Esophagus muscularis mucosa (tissue), 4 donors: Measurements from ENCODE around the gene RABL6. TPM values are rescaled to one million over a fixed set of nuclear protein-coding genes. Genes with fewer than 3 reads are reported as not detected.
A peak's percentile ranks its signal among the peaks of the same experiment; 100 is the strongest.

Source experiments
- DNase-seq: peaks from one replicate; pipeline ENCODE4 v3.0.0-alpha.2; 2017; ENCODE audit errors: extremely low spot score
- H3K27ac ChIP-seq, 4 donors: fragments of 200-600 bp; sonication (generic); replicated peaks in 1 of 4; 1 replicate in 3 of 4; 2 replicates in 1 of 4; pipeline ENCODE4 v1.5.1; 2016 to 2019; ENCODE audit warnings: mild to moderate bottlenecking in 1 of 4
- H3K27me3 ChIP-seq, 4 donors: fragments of 200-600 bp; sonication (generic); one replicate each; pipeline versions ENCODE4 v1.5.1 to v1.6.0; 2016 to 2019
- H3K36me3 ChIP-seq, 4 donors: fragments of 200-600 bp; sonication (generic); one replicate each; pipeline ENCODE4 v1.5.1; 2016 to 2019
- H3K4me1 ChIP-seq, 4 donors: fragments of 200-600 bp; sonication (generic); one replicate each; pipeline ENCODE4 v1.5.1; 2016 to 2019
- H3K4me3 ChIP-seq, 4 donors: fragments of 200-600 bp; sonication (generic); 1 replicate in 2 of 4; 2 replicates in 2 of 4; pipeline ENCODE4 v1.5.1; 2016 to 2019; ENCODE audit warnings: mild to moderate bottlenecking in 4 of 4, moderate library complexity in 1 of 4
- H3K9me3 ChIP-seq, 4 donors: fragments of 200-600 bp; sonication (generic); 1 replicate in 3 of 4; 2 replicates in 1 of 4; pipeline ENCODE4 v1.5.1; 2016 to 2019
- EP300 ChIP-seq: sonication (generic); formaldehyde crosslinking; IDR thresholded peaks from one replicate; pipeline ENCODE4 v1.6.1; 2017; ENCODE audit warnings: antibody characterized with exemption
- POLR2A ChIP-seq: fragments of 450-650 bp; IDR thresholded peaks from one replicate; pipeline ENCODE4 v1.6.1; 2017; ENCODE audit warnings: antibody characterized with exemption, moderate library complexity, mild to moderate bottlenecking, low read depth
- POLR2AphosphoS5 ChIP-seq, 2 donors: sonication (generic); formaldehyde crosslinking; IDR thresholded peaks; one replicate each; pipeline ENCODE4 v1.6.1; 2017; ENCODE audit warnings: antibody characterized with exemption in 2 of 2
- WGBS: methylation state at CpG from one replicate; pipeline ENCODE4 v1.1.5; 2018; 5-methylcytosine and 5-hydroxymethylcytosine counted together
- intact Hi-C: fragments of 100-400 bp; cut with DNase I; formaldehyde crosslinking; loops from one replicate; pipeline ENCODE4 v1.15.1; 2023
- total RNA-seq, 4 donors: library from RNA; depleted of rRNA; stranded (reverse); fragments of >200 nt; gene quantifications; one replicate each; pipeline versions ENCODE4 v1.1.0 to v1.2.1, GENCODE V29; 2016
- TF ChIP-seq, protein P1 (sequence below), 3 experiments: fragments of 200-600 bp in 2 of 3; fragments of 450-650 bp in 1 of 3; sonication (generic) in 2 of 3; IDR thresholded peaks; one replicate each; pipeline ENCODE4 v1.5.1; 2017 to 2019; ENCODE audit warnings: antibody characterized with exemption in 3 of 3, mild to moderate bottlenecking in 2 of 3, moderate library complexity in 1 of 3

Gene RABL6
- total RNA-seq, 4 donors from 2014 or later = 56.3 to 110 (median 83.0) TPM

DNA sequence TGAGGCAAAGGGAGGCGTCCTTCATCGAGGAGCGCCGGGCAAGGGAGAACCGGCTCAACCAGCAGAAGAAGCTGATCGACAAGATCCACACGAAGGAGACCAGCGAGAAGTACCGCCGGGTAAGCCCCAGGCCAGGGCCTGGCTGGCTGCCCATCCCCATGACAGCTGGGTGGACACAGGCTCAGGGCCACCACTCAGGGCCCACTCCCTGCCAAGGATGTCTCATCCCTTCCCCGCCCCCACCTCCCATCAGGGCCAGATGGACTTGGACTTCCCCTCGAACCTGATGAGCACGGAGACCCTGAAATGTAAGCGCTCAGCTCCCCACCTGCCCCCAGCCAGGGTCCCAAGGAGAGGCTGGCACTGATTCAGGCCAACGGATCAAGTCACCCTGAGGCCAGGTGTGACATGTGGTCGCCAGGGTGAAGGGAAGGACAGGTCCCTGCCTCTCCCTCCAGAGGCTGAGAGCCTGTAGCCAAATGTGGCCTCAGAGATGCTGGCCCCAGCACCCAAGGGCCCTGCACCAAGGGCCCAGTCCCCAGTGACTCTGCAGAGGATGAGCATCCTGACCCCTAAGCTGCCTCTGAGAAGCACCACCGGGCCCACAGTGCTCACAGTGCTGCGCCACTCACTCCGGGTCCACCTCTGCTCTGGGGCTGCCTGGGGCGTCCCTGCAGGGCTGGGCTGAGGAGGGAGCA lies 3.1 kb upstream of the RABL6 start:
- Histone ChIP-seq H3K36me3 (peaks cover 0 to 14% (median 5%) of the 10 kb centered on the region in 4 donors), H3K9me3 (no peaks in the 10 kb centered on the region), H3K27me3 (peaks cover 2 to 35% (median 24%) of the 10 kb centered on the region in 4 donors), H3K4me3 (no peak overlapping the region), H3K27ac (no peak overlapping the region), H3K4me1 (peaks cover 39 to 51% (median 46%) of the 10 kb centered on the region in 4 donors)
- 92% methylated on average over 2 of the region's 20 CpGs for WGBS
- intact Hi-C loops = loop anchor here (5.0 kb wide), 1 partner anchor 43 kb away; the partner anchor contains the start of gene PHPT1
- no peak for TF ChIP-seq POLR2A
- no peak for TF ChIP-seq POLR2AphosphoS5 (IDR thresholded peaks at IDR 0.05)
- TF ChIP-seq EP300 = no peak
- TF ChIP-seq, protein P1, sequence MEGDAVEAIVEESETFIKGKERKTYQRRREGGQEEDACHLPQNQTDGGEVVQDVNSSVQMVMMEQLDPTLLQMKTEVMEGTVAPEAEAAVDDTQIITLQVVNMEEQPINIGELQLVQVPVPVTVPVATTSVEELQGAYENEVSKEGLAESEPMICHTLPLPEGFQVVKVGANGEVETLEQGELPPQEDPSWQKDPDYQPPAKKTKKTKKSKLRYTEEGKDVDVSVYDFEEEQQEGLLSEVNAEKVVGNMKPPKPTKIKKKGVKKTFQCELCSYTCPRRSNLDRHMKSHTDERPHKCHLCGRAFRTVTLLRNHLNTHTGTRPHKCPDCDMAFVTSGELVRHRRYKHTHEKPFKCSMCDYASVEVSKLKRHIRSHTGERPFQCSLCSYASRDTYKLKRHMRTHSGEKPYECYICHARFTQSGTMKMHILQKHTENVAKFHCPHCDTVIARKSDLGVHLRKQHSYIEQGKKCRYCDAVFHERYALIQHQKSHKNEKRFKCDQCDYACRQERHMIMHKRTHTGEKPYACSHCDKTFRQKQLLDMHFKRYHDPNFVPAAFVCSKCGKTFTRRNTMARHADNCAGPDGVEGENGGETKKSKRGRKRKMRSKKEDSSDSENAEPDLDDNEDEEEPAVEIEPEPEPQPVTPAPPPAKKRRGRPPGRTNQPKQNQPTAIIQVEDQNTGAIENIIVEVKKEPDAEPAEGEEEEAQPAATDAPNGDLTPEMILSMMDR (IDR thresholded peaks at IDR 0.05) = no peak
- DNase-seq = no peak

DNA sequence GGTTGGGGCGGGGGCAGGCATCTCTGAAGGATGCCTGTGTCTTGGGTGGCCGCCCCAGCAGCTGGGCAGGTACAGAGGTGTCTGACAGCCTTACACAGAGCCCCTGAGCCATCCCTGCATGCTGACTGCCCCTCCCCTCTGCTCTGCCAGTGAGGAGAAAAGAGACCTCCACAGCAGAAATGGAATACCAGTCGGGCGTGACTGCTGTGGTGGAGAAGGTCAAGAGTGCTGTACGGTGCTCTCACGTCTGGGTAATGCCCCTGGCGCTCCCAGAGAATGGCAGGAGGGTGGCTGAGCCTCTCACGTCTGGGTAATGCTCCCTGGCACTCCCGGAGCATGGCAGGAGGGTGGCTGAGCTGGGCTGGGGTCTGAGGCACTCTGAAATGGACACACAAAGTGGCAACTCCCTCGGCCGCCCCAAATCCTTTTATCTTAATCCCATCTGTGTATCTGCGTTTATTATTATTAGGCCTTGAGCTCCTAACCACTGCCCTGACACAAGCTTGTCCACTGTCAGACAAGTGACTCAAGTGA lies 2.5 kb upstream of the RABL6 start:
- TF ChIP-seq POLR2A (no peak), EP300 (no peak), POLR2AphosphoS5 (IDR thresholded peaks at IDR 0.05) (no peak)
- TF ChIP-seq, protein P1 (IDR thresholded peaks at IDR 0.05) = no peak
- Histone ChIP-seq H3K27ac (no peak overlapping the region), H3K36me3 (peaks cover 0 to 14% (median 6%) of the 10 kb centered on the region in 4 donors), H3K27me3 (peaks cover 0 to 28% (median 18%) of the 10 kb centered on the region in 4 donors), H3K4me3 (no peak overlapping the region), H3K9me3 (no peaks in the 10 kb centered on the region), H3K4me1 (peaks cover 39 to 51% (median 46%) of the 10 kb centered on the region in 4 donors)
- WGBS = 86% methylated on average over 11 of the region's 12 CpGs
- intact Hi-C loops = no loop called here
- no peak for DNase-seq

DNA sequence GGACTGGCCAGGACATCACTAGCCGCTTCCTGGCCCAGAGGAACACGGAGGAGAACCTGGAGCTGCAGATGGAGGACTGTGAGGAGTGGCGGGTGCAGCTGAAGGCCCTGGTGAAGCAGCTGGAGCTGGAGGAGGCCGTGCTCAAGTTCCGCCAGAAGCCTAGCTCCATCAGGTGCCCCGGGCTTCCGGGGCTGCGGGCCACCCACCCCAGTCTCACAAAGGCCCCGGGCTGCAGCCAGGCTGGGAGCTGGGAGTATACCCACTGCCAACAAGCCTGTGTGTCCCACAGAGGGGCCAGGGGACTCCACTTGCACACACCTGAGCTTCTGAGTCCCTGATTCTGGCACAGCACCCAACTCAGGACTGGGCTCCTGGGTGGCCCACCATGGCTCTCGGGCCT lies 1.7 kb upstream of the RABL6 start:
- H3K4me1 ChIP-seq = peaks cover 32 to 51% (median 46%) of the 10 kb centered on the region in 4 donors
- TF ChIP-seq POLR2AphosphoS5 (IDR thresholded peaks at IDR 0.05) (no peak), EP300 (no peak), POLR2A (no peak)
- TF ChIP-seq, protein P1 (IDR thresholded peaks at IDR 0.05) = no peak
- H3K27me3 ChIP-seq = peaks cover 0 to 21% (median 11%) of the 10 kb centered on the region in 4 donors
- H3K4me3 ChIP-seq = no peak overlapping the region
- no peak overlapping the region for H3K27ac ChIP-seq
- intact Hi-C loops = no loop called here
- no peaks in the 10 kb centered on the region for H3K9me3 ChIP-seq
- peaks cover 0 to 21% (median 8%) of the 10 kb centered on the region in 4 donors for H3K36me3 ChIP-seq
- 97% methylated on average over 6 of the region's 10 CpGs for WGBS
- DNase-seq = no peak

DNA sequence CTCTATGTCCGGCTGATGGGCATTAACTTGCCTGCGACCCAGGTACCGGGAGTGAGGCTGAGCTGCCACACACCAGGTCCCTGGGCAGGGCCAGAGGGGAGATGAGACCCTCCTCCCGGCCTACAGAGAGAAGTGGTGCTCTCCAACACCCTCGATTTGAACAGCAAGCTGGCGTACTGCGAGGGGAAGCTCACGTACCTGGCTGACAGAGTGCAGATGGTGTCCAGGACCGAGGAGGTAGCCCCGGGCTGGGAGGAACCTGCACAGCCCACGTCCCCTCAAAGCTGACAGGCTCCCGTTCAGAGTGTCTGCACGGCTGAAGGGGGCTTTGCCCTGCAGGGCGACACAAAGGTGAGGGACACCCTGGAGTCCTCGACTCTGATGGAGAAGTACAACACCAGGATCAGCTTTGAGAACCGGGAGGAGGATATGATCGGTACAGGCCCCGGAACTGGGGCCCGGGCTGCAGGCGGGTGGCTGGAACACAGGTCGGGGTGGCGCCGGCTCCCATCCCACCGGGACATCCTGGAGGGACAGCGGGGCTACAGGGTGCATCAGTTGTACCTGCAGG lies 1.0 kb upstream of the RABL6 start:
- H3K27me3 ChIP-seq = peaks cover 0 to 14% (median 5%) of the 10 kb centered on the region in 4 donors
- H3K9me3 ChIP-seq = no peaks in the 10 kb centered on the region
- peaks cover 28 to 48% (median 45%) of the 10 kb centered on the region in 4 donors for H3K4me1 ChIP-seq
- H3K4me3 ChIP-seq = peak overlapping the region; percentile 98 to 100 (median 98)
- peaks cover 0 to 23% (median 10%) of the 10 kb centered on the region in 4 donors for H3K36me3 ChIP-seq
- H3K27ac ChIP-seq = peak overlapping the region; percentile 87 to 93 (median 90)
- 63% methylated on average over 10 of the region's 25 CpGs for WGBS
- TF ChIP-seq POLR2AphosphoS5 (IDR thresholded peaks at IDR 0.05) = no peak
- TF ChIP-seq, protein P1 (IDR thresholded peaks at IDR 0.05) = no peak
- no peak for TF ChIP-seq EP300
- TF ChIP-seq POLR2A = no peak
- no peak for DNase-seq
- intact Hi-C loops = no loop called here
